ENCODE results near the gene QTRT2.

- TF ChIP-seq KDM1A (IDR thresholded peaks at IDR 0.05; ENCODE audit: low read depth) (no peak), MAX (IDR thresholded peaks at IDR 0.05) (no peak), RAD21 (conservative IDR thresholded peaks at IDR 0.05 in 1 of 2, IDR thresholded peaks at IDR 0.05 in 1 of 2) (no peak), POLR2A (IDR thresholded peaks at IDR 0.05; ENCODE audit: low read length) (no peak), CEBPB (IDR thresholded peaks at IDR 0.05) (no peak), SMC3 (IDR thresholded peaks at IDR 0.05) (no peak), CHD2 (IDR thresholded peaks at IDR 0.05; ENCODE audit: low read length, partially characterized antibody) (no peak)
- TF ChIP-seq, protein P1, sequence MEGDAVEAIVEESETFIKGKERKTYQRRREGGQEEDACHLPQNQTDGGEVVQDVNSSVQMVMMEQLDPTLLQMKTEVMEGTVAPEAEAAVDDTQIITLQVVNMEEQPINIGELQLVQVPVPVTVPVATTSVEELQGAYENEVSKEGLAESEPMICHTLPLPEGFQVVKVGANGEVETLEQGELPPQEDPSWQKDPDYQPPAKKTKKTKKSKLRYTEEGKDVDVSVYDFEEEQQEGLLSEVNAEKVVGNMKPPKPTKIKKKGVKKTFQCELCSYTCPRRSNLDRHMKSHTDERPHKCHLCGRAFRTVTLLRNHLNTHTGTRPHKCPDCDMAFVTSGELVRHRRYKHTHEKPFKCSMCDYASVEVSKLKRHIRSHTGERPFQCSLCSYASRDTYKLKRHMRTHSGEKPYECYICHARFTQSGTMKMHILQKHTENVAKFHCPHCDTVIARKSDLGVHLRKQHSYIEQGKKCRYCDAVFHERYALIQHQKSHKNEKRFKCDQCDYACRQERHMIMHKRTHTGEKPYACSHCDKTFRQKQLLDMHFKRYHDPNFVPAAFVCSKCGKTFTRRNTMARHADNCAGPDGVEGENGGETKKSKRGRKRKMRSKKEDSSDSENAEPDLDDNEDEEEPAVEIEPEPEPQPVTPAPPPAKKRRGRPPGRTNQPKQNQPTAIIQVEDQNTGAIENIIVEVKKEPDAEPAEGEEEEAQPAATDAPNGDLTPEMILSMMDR (IDR thresholded peaks at IDR 0.05), result no peak
Measured at GRCh38 chr3:114092151-114093015, 35.8 kb downstream of the QTRT2 start.

All from A549 (cell line).